Colonic mucosa (tissue), 4 donors: ENCODE data around the gene VMP1. TPM values are rescaled to one million over a fixed set of nuclear protein-coding genes. Genes with fewer than 3 reads are reported as not detected.
"Not testable (repeated sequence)": the region's sequence is repeated elsewhere in the genome, so short reads cannot be mapped to it uniquely, and the experiment has no call there.

Experiments used
- DNase-seq: peaks from one replicate; pipeline ENCODE4 v3.0.0-alpha.2; 2020
- H3K27ac ChIP-seq: fragments of 200-600 bp; one replicate; pipeline ENCODE4 v1.8.0; 2021
- H3K27me3 ChIP-seq: fragments of 200-600 bp; one replicate; pipeline ENCODE4 v1.8.0; 2021
- H3K36me3 ChIP-seq: fragments of 200-600 bp; one replicate; pipeline ENCODE4 v1.8.0; 2021
- H3K4me1 ChIP-seq: fragments of 200-600 bp; one replicate; pipeline ENCODE4 v1.8.0; 2021; ENCODE audit warnings: mild to moderate bottlenecking
- H3K4me3 ChIP-seq: fragments of 200-600 bp; one replicate; pipeline ENCODE4 v1.8.0; 2021
- H3K9ac ChIP-seq, 2 donors: one replicate each; pipeline ENCODE4 v1.7.0; 2013; ENCODE audit warnings: control low read depth in 2 of 2, low read depth in 2 of 2, low read length in 2 of 2
- H3K9me3 ChIP-seq: fragments of 200-600 bp; one replicate; pipeline ENCODE4 v1.8.0; 2021
- intact Hi-C: fragments of 100-400 bp; cut with DNase I; formaldehyde crosslinking; loops from one replicate; pipeline ENCODE4 v1.14.1; 2022
- total RNA-seq, 2 donors: library from RNA; stranded (reverse); fragmentation: NEBNext Ultra II Directional in 1 of 2; extraction: Animal tissue kit (Norgen Biotek cat#: 25700) in 1 of 2; gene quantifications; one replicate each; pipeline ENCODE4 v1.2.1, GENCODE V29; 2021
- TF ChIP-seq, protein P1 (sequence below): fragments of 200-600 bp; IDR thresholded peaks from one replicate; pipeline ENCODE4 v1.8.0; 2022; ENCODE audit warnings: antibody characterized with exemption, mild to moderate bottlenecking
- donor health status: healthy.
- donor health status: DM: no; HTN: no; CAD: no.
- donor health status: DM: no; HTN: no; CAD: no.

VMP1 gene
- total RNA-seq, 2 donors from 2014 or later, result 186 to 291 TPM

DNA sequence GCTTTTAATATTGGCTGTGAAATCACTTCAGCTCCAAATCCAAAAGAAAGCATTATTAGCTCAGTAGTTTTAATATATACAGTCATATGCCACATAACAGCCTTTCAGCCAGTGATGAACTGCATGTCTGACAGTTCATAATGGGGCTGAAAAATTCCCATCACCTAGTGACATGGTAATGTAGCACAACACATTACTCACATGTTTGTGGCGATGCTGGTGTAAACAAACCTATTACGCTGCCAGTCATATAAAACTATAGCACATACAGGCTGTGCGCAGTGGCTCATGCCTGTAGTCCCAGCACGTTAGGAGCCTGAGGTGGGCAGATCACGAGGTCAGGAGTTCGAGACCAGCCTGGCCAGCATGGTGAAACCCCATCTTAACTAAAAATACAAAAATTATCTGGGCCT is 93.1 kb downstream of the VMP1 start:
- no peak for DNase-seq
- Histone ChIP-seq H3K27me3 (no peaks in the 10 kb centered on the region), H3K9me3 (no peaks in the 10 kb centered on the region), H3K27ac (no peak overlapping the region), H3K4me3 (no peak overlapping the region), H3K36me3 (no peaks in the 10 kb centered on the region), H3K9ac (no peak overlapping the region), H3K4me1 (peaks cover 6% of the 10 kb centered on the region)
- TF ChIP-seq, protein P1, sequence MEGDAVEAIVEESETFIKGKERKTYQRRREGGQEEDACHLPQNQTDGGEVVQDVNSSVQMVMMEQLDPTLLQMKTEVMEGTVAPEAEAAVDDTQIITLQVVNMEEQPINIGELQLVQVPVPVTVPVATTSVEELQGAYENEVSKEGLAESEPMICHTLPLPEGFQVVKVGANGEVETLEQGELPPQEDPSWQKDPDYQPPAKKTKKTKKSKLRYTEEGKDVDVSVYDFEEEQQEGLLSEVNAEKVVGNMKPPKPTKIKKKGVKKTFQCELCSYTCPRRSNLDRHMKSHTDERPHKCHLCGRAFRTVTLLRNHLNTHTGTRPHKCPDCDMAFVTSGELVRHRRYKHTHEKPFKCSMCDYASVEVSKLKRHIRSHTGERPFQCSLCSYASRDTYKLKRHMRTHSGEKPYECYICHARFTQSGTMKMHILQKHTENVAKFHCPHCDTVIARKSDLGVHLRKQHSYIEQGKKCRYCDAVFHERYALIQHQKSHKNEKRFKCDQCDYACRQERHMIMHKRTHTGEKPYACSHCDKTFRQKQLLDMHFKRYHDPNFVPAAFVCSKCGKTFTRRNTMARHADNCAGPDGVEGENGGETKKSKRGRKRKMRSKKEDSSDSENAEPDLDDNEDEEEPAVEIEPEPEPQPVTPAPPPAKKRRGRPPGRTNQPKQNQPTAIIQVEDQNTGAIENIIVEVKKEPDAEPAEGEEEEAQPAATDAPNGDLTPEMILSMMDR, result no peak
- intact Hi-C loops, result no loop called here

DNA sequence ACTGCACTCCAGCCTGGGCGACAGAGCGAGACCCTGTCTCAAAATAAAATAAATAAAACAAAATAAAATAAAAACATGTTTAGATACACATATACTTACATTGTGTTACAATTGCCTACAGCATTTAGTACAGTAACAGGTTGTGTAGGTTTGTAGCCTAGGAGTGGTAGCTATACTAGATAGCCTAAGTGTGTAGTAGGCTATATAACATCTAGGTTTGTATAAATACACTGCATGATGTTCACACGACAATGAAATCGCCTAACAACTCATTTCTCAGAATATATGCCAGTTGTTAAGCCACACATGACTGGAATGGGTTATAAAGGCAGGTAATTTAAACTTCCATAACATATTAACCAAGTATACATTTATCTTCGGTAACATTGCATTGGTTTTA is 94.7 kb downstream of the VMP1 start:
- H3K4me1 ChIP-seq, result peaks cover 6% of the 10 kb centered on the region
- H3K4me3 ChIP-seq, result no peak overlapping the region
- no peak for DNase-seq
- H3K27ac ChIP-seq, result peak overlapping the region; percentile 25
- no peaks in the 10 kb centered on the region for H3K9me3 ChIP-seq
- H3K27me3 ChIP-seq, result no peaks in the 10 kb centered on the region
- intact Hi-C loops, result no loop called here
- no peak overlapping the region for H3K9ac ChIP-seq
- H3K36me3 ChIP-seq, result no peaks in the 10 kb centered on the region
- TF ChIP-seq, protein P1, result no peak

DNA sequence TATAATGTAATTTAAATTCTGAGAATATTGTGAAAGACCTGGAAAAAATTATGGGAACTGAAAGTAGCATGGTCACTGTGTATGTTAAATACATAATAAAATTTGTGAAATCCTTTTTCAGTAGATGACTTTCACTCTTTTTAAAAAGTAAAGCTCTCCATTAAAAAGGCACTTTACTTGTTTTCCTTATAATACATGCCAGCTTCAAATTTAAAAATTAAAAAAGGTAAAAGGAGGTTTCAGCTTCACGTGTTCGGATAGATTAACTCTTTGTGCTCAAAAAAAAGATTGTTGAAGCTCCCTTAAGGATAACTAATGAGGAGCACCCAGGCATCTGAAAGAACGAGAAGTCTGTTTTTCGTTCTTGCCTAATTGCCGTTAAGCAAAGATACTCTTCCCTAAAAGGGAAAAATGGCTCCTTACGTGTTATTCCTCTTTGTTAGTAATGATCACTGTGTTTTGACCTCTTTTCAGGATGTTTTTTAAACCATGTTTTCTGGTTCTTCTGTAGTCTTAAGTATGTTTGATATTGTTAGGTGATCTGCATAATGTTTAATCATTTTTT is 97.5 kb downstream of the VMP1 start:
- H3K36me3 ChIP-seq, result no peaks in the 10 kb centered on the region
- H3K9ac ChIP-seq, result no peak overlapping the region
- H3K27me3 ChIP-seq, result no peaks in the 10 kb centered on the region
- TF ChIP-seq, protein P1, result no peak
- intact Hi-C loops, result no loop called here
- H3K27ac ChIP-seq, result peak overlapping the region; percentile 35
- DNase-seq, result no peak
- no peak overlapping the region for H3K4me3 ChIP-seq
- H3K9me3 ChIP-seq, result no peaks in the 10 kb centered on the region
- peaks cover 6% of the 10 kb centered on the region for H3K4me1 ChIP-seq

DNA sequence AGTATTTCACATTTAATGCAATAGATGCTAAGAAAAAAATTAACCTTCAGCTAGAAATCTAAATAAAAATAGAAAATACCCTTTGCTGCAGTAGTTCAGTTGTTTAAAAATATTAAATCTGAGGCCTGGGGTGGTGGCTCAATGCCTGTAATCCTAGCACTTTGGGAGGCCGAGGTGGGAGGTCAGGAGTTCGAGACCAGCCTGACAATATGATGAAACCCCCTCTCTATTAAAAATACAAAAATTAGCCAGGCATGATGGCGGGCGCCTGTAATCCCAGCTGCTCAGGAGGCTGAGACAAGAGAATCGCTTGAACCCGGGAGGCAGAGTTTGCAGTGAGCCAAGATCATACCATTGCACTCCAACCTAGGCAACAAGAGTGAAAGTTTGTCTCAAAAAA is 98.9 kb downstream of the VMP1 start:
- H3K4me3 ChIP-seq, DNase-seq, H3K9ac ChIP-seq, H3K27ac ChIP-seq, H3K36me3 ChIP-seq, H3K4me1 ChIP-seq, H3K9me3 ChIP-seq, intact Hi-C loops, H3K27me3 ChIP-seq: not testable (repeated sequence)

DNA sequence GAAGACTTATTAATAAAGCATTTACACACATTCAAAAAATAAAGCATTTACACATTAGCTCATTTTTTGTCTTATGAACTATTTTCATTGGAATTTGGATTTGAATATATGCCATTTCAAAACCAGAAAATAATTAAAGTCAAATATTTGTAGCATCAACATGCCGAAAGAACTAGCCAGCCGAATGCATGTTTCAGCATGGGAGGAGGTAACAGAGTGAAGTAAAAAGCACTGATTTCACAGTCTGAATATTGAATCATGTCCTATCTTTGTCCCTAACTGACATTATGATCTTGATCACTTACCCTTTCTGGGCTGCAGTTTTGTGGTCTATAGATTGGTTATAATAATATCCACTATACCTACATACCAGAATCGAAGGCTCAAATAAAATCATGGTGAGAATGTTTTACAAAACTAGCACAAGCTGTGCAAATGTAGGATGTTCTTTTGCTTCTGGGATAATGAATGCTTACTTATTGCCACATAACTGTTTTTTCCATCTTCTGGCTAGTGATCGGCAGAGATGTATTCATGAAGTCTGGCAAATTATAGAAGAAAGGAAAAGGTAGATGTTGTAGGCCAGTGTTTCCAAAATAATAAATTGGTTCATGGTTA is 100.5 kb downstream of the VMP1 start:
- H3K9ac ChIP-seq, result no peak overlapping the region
- no peaks in the 10 kb centered on the region for H3K9me3 ChIP-seq
- DNase-seq, result no peak
- TF ChIP-seq, protein P1, result no peak
- intact Hi-C loops, result no loop called here
- H3K4me3 ChIP-seq, result no peak overlapping the region
- H3K36me3 ChIP-seq, result no peaks in the 10 kb centered on the region
- H3K27me3 ChIP-seq, result no peaks in the 10 kb centered on the region
- no peaks in the 10 kb centered on the region for H3K4me1 ChIP-seq
- no peak overlapping the region for H3K27ac ChIP-seq

DNA sequence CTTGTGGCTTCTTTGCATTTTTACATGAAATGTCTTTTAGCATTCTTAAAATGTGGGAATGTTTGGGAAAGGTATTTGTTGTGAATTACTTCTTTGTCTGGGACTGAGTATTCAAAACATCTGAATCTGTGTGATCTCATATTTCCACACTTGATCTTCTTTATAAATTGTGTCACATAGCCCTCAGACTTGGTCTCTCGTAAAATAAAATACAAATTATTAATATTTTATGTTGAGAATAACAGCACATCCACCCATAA is 103.4 kb downstream of the VMP1 start:
- H3K27ac ChIP-seq, result no peak overlapping the region
- H3K4me1 ChIP-seq, result no peaks in the 10 kb centered on the region
- H3K27me3 ChIP-seq, result no peaks in the 10 kb centered on the region
- H3K4me3 ChIP-seq, result no peak overlapping the region
- no peaks in the 10 kb centered on the region for H3K36me3 ChIP-seq
- TF ChIP-seq, protein P1, result no peak
- no peak overlapping the region for H3K9ac ChIP-seq
- no peaks in the 10 kb centered on the region for H3K9me3 ChIP-seq
- intact Hi-C loops, result no loop called here
- no peak for DNase-seq
